IPS-18a (cell line): ENCODE results near the gene DES.
A peak's percentile ranks its signal among the peaks of the same experiment; 100 is the strongest.

Source experiments
- H3K27ac ChIP-seq: one replicate; pipeline ENCODE4 v1.5.1; 2013; ENCODE audit warnings: low read length
- H3K27me3 ChIP-seq: one replicate; pipeline ENCODE4 v1.6.1; 2013; ENCODE audit warnings: mild to moderate bottlenecking, low read length; ENCODE audit not compliant: control insufficient read depth, insufficient read depth
- H3K36me3 ChIP-seq: one replicate; pipeline ENCODE4 v1.6.1; 2013; ENCODE audit warnings: low read depth, low read length; ENCODE audit not compliant: control insufficient read depth
- H3K4me1 ChIP-seq: one replicate; pipeline ENCODE4 v1.6.1; 2013; ENCODE audit warnings: low read depth, low read length; ENCODE audit not compliant: control insufficient read depth
- H3K4me3 ChIP-seq: one replicate; pipeline ENCODE4 v1.5.1; 2013; ENCODE audit warnings: low read length
- H3K9ac ChIP-seq: one replicate; pipeline ENCODE4 v1.6.1; 2013; ENCODE audit warnings: mild to moderate bottlenecking, low read length, moderate library complexity
- H3K9me3 ChIP-seq: one replicate; pipeline ENCODE4 v1.6.1; 2013; ENCODE audit warnings: low read depth, low read length; ENCODE audit not compliant: control insufficient read depth

Gene DES

DNA sequence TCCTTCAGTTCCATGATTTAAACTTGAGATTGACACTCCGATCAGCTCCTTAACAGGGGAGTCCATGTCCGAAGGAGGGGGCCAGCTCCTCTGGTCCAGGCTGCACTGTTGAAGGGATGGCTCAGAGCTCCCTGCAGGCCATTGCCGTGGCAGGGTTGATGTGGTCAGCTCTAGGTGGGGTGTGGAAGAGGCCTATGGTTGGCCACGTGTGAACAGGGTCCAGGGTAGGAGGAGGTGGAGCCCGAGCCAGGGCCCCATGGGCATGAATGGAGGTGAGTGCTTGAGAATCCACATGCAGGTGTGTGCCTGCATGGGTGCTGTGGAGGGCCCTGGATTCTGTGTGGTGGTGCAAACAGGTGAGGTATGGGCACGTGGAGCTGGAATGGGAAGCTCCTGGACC, 17.5 kb downstream of the DES start:
- Histone ChIP-seq H3K9me3 (no peaks in the 10 kb centered on the region), H3K27ac (no peak overlapping the region), H3K27me3 (peaks cover 2% of the 10 kb centered on the region), H3K4me3 (no peak overlapping the region), H3K9ac (no peak overlapping the region), H3K4me1 (peaks cover 5% of the 10 kb centered on the region), H3K36me3 (no peaks in the 10 kb centered on the region)

DNA sequence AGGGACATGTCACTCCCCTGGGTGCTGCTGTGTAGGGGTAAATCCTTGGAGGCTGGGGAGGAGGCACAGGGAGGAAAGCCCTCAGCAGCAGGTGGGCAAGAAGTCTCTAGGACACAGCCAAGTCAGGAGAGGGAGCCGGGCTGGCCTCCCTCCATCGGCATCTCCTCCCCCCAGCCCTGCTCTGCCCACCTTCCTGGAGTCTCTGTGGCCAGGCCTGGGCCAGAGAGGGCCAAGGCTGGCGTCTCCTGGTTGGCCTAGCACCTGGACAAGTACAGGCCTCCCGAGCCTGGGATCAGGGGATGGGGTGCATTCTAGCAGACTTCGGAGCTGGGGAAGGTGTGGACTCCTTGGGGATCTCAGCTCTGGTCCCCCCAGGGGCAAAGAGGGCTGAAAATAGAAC, 18.3 kb downstream of the DES start:
- peaks cover 5% of the 10 kb centered on the region for H3K4me1 ChIP-seq
- no peaks in the 10 kb centered on the region for H3K36me3 ChIP-seq
- no peak overlapping the region for H3K27ac ChIP-seq
- H3K9ac ChIP-seq, result no peak overlapping the region
- no peaks in the 10 kb centered on the region for H3K9me3 ChIP-seq
- no peak overlapping the region for H3K4me3 ChIP-seq
- peaks cover 10% of the 10 kb centered on the region for H3K27me3 ChIP-seq

DNA sequence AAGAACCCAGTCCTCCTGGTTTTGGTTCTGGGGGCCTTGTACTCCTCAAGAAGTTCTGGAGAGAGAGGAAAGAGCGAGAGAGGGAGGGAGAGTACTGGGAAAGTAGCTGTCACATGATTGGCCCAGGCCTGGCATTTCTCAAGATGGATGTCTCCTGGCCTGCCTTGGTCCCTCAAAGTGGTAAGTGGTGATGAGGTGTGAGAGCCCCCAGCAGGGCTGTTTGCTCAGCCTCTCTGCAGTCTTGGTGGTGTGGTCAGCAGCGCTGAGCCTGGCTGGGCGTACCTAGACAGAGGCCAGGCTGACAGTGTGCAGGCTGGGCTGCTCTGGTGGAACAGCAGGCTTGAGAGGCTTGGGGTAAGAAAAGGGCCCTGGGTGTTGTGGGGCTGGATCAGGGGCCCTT, 19.0 kb downstream of the DES start:
- Histone ChIP-seq H3K4me3 (no peak overlapping the region), H3K9me3 (no peaks in the 10 kb centered on the region), H3K9ac (no peak overlapping the region), H3K27me3 (peaks cover 11% of the 10 kb centered on the region), H3K36me3 (no peaks in the 10 kb centered on the region), H3K27ac (no peak overlapping the region), H3K4me1 (peaks cover 5% of the 10 kb centered on the region)

DNA sequence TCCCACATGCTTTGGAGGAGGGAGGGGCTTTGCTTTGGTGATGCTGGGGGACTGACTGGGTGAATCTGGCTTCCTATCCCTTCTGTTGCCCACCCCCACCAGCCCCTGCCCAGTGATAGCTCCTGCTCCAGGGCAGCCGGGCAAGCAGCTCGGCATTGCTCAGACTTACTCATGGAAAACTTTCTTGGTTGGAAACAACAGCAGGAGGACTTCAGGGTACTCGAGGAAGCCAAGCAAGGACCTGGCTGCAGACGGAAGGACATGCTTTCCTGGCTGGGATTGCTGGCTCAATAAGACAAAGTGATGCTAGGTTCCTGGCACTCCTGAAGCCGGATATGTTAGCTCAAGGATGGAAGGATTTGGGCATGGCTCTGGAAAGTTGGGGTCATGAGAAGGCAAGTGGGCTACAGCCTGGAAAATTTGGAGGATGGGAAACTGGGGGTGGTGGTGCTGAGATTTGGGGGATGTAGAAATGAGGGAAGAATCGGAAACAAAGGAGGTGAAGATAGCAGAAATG, 19.6 kb downstream of the DES start:
- Histone ChIP-seq H3K9me3 (no peaks in the 10 kb centered on the region), H3K27me3 (peaks cover 14% of the 10 kb centered on the region), H3K9ac (no peak overlapping the region), H3K4me1 (peaks cover 7% of the 10 kb centered on the region), H3K27ac (no peak overlapping the region), H3K36me3 (no peaks in the 10 kb centered on the region), H3K4me3 (no peak overlapping the region)

DNA sequence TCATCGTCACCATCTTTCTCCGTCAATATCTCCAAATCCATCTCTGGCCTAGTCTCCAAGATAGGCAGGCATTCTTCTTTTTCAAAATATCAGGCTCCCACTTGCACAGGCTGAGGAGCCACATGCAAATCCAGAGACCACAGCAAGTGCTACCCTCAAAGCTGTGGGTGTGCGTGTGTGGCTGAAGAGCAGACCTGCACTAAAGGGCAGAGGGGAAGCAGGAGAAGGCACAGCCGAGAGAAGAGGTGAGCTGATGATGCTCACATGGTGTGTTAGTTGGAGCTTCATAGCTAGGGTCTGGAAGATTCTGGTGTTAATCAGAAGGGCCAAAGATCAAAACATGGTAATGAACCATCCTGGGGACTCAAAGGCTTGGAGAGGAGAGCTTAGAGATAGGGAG, 20.3 kb downstream of the DES start:
- Histone ChIP-seq H3K9me3 (no peaks in the 10 kb centered on the region), H3K4me3 (no peak overlapping the region), H3K27ac (no peak overlapping the region), H3K36me3 (no peaks in the 10 kb centered on the region), H3K4me1 (peaks cover 9% of the 10 kb centered on the region), H3K27me3 (peaks cover 21% of the 10 kb centered on the region), H3K9ac (no peak overlapping the region)

DNA sequence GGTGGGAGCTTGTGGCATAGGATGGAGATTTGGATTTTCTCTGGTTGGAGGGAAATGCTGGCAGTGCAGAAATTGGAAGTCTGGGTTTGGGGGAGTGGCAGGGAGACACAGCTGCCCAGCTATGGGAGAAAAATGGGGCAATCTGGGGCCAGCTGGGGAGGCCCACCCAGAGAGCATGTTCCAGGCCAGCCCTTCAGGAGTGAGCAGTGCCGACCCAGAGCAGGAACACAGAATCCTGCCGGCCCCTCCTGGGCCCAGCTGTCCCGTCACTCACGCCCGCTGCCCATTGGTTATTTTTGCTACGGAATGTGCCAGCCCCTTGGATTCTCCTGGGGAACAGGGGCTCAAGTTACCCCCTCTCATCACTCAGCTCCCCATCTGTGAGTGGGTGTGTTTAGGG, 21.3 kb downstream of the DES start:
- H3K27me3 ChIP-seq, result peaks cover 23% of the 10 kb centered on the region

DNA sequence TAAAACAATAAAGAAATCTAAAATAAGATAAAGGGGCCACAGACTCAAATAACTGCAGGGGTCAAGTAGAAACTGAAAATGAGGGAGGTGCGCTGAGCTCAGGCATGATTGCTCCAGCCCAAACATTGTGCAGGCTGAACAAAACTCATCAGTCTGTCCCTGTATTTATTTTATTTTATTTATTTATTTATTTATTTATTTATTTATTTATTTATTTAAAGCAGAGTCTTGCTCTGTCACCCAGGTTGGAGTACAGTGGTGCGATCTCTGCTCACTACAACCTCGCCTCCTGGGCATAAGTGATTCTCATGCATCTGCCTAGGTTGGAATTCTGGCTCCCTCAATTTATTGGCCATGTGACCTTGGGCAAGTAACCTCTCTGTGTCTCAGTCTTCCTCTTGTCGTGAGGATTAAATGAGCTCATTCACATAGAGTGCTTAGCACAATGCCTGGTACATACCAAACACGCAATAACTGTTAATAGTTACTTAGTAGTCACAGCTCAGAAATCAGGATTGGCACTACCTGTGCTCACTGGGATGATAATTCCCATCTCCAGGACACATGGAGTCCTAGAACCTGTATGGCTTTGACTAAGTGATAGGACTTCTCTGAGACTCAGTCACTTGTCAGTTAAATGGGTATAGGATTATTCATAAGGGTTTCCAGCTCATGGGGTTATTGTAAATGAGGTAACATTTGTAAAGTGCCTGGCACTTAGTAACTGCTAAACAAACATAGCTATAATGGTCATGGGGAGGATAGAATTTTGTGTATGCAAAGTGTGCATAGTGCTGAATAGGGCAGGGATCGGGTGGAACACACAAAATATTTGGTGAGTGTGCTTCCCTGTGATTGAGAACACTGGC, 22.4 kb downstream of the DES start:
- Histone ChIP-seq H3K9ac (no peak overlapping the region), H3K9me3 (no peaks in the 10 kb centered on the region), H3K27me3 (peaks cover 23% of the 10 kb centered on the region), H3K4me1 (peaks cover 4% of the 10 kb centered on the region), H3K36me3 (no peaks in the 10 kb centered on the region), H3K4me3 (peak overlapping the region; percentile 67), H3K27ac (no peak overlapping the region)

More for the DNA sequence above, 21.3 kb downstream of the DES start:
- no peaks in the 10 kb centered on the region for H3K9me3 ChIP-seq
- no peak overlapping the region for H3K9ac ChIP-seq
- H3K36me3 ChIP-seq, result no peaks in the 10 kb centered on the region
- H3K27ac ChIP-seq, result no peak overlapping the region
- peaks cover 4% of the 10 kb centered on the region for H3K4me1 ChIP-seq
- H3K4me3 ChIP-seq, result no peak overlapping the region

DNA sequence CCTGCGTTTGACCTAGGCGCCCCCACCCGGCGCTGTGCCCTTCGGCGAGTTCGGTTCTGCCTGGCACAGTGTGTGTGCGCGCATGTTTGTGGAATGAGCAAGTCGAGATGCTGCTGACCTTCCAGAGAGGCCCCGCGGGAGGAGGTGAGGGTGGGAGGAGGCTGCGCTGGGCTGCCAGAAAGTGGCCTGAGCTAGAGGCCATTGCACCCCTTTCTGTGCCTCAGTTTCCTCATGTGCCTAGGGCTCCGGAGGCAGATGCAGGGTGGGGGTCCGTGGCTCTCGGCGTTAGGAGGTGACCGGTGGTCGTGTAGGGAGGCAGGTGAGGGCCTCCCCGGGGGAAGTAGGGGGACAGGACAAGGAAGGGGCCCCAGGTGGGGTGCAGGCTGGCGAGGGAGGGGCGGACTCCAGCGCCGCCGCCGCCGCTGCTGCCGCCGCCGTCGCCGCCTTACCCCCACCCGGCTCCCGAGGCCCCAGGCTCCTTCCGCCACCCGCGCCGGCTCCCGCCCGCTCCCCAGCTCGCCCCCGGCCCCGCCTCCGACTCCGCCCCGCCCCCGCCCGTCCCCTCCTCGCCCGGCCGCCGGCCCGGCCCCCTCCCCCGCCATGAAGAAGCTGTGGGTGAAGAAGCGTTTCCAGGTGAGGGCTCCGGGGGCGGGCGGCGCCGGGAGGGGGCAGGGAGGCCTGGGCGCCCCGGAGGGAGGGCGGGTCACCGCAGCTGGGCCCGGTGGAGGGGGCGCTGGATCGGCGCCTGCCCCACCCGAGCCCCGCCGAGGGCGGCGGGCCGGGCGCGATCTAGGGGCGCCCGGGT, 23.5 kb downstream of the DES start:
- H3K27me3 ChIP-seq, result peaks cover 23% of the 10 kb centered on the region
- H3K4me1 ChIP-seq, result peaks cover 12% of the 10 kb centered on the region
- H3K9me3 ChIP-seq, result no peaks in the 10 kb centered on the region
- peak overlapping the region; percentile 67 for H3K4me3 ChIP-seq
- no peak overlapping the region for H3K9ac ChIP-seq
- no peaks in the 10 kb centered on the region for H3K36me3 ChIP-seq
- H3K27ac ChIP-seq, result no peak overlapping the region

DNA sequence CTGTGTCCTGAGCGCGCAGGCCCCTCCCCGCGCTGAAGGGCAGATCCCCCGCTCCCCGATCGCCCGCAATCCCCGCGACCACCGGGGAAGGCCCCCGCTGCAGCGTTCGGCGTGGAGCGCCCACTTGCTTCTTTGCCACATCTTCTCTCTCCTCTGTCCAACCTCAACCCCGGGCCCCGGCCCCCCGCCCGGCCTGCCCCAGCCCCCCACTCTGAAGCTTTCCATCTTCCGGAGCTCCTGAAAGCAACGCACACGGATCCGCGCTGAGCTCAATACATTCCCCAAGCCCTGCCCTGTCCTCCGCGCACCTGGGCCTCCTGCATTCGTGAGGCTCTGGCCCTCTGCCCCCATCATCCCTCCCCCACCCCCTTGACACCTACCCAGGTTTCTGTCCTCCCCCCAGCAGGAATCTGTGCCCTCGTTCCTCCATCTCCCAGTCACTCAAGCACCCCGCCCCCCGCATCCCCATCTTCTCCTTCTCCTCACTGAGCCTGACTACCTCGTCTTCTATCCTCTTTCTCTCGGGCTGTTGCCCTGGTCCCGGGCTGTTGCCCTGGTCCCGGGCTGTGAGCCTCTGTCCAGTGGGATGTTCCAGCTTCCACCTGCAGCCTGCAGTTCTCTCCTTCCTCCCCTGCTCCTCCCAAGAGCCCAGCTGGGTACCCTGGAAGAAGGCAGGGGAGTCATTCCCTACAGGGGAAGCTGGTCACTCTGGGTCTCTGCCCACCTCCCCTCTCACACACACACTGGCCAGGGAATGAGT, 24.3 kb downstream of the DES start:
- Histone ChIP-seq H3K9ac (no peak overlapping the region), H3K4me1 (peaks cover 12% of the 10 kb centered on the region), H3K4me3 (peak overlapping the region; percentile 54), H3K27me3 (peaks cover 27% of the 10 kb centered on the region), H3K36me3 (no peaks in the 10 kb centered on the region), H3K9me3 (no peaks in the 10 kb centered on the region), H3K27ac (no peak overlapping the region)

DNA sequence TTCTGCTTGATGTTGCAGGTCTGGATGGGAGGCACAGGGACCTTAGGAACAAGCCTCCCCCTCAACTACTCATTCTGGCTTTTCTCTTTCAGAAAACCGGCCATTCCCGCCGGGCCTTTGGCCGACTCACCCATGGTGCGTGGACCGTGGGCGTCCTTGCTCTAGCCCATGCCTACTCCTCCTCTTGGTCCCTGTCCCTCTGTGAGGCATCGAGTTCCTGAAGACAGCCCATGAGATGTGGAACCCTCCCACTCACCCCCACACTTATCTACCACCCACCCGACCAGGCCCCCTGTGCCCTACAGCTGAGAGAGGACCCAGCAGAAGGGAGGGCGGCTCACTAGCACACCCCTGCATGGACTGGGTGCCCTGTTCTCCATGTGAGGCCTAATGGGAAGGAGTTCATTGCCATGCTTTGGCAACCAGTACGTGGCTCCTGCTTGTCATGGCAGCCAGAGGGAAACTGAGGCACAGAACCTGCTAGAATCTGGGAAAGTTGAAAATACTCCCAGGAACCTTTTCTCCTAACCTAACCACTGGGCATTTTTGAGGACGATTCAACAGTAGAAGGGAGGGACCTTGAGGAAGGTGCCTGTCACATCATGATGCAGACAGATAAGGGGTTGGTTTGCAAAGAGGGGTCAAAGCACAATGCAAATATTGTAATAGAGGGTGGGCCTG, 25.0 kb downstream of the DES start:
- Histone ChIP-seq H3K27ac (no peak overlapping the region), H3K4me1 (peaks cover 12% of the 10 kb centered on the region), H3K9me3 (no peaks in the 10 kb centered on the region), H3K27me3 (peaks cover 31% of the 10 kb centered on the region), H3K36me3 (no peaks in the 10 kb centered on the region), H3K9ac (no peak overlapping the region), H3K4me3 (peak overlapping the region; percentile 54)

DNA sequence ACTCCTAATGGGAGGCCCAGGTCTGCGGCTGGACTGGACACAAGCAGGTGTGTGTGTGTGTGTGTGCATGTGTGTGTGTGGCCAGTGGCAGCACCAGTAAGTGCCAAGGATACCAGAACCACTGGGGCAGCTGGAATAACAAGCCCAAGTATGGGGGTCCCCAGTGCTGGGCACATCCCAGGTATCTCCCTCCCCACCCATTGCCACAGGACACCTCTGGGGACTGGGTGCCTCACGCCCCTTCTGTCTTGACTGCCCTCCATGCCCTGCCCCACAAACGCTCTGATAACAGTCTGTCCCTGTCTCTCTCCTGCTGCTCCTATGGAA, 25.5 kb downstream of the DES start:
- H3K4me3 ChIP-seq, result no peak overlapping the region
- H3K27ac ChIP-seq, result no peak overlapping the region
- no peaks in the 10 kb centered on the region for H3K9me3 ChIP-seq
- H3K9ac ChIP-seq, result no peak overlapping the region
- H3K36me3 ChIP-seq, result no peaks in the 10 kb centered on the region
- H3K4me1 ChIP-seq, result peaks cover 12% of the 10 kb centered on the region
- peaks cover 31% of the 10 kb centered on the region for H3K27me3 ChIP-seq
